ENCODE measurements around the gene SPIN3.

- TF ChIP-seq POLR2A (IDR thresholded peaks at IDR 0.05), result no peak
- no peak for TF ChIP-seq CTCF (IDR thresholded peaks at IDR 0.05)
These were observed 48.9 kb upstream of the SPIN3 start for GRCh38 chrX:57044245-57044644.
